ENCODE data around the gene WNT2. TPM values are rescaled to one million over a fixed set of nuclear protein-coding genes. Genes with fewer than 3 reads are reported as not detected.

The WNT2 gene
- total and polyA plus RNA-seq, 2 of the 4 experiments (the other 2 are of a cell fraction) = 1.8 to 1.9 TPM

- in situ Hi-C loops (cut with MboI; ENCODE audit: low sequenced_read_pairs) (no loop called here), dilution Hi-C loops (cut with HindIII; ENCODE audit: low sequenced_read_pairs, unreplicated experiment) (no loop called here), intact Hi-C loops (cut with micrococcal nuclease) (loop anchor here (5.0 kb wide), 1 partner anchor 48 kb away; the partner anchor contains the start of gene WNT2)
- Histone ChIP-seq H4K20me1 (ENCODE audit: insufficient read depth, low read length) (no peaks in the 10 kb centered on the region), H3K4me3 (ENCODE audit: insufficient read depth, low read depth, low read length) (no peak overlapping the region), H3K36me3 (ENCODE audit: control insufficient read depth, insufficient read depth, low read length) (no peaks in the 10 kb centered on the region), H2BK20ac (ENCODE audit: low read depth, low read length) (0 out of 2 replicates have a peak overlapping the region, but pooled peaks have one; percentile 11), H2AFZ (replicated peaks; ENCODE audit: low read length, poor library complexity) (no peak overlapping the region), H2BK5ac (ENCODE audit: low read depth, low read length, poor library complexity, severe bottlenecking) (no peak overlapping the region), H3K27ac (ENCODE audit: insufficient read depth, low read length) (no peak overlapping the region), H4K91ac (ENCODE audit: insufficient read depth, low read depth, low read length) (no peak overlapping the region), H4K8ac (ENCODE audit: low read depth in 2 of 2, low read length in 2 of 2) (no peak overlapping the region), H3K9me3 (ENCODE audit: control insufficient read depth, insufficient read depth, low read length) (no peaks in the 10 kb centered on the region), H2AK9ac (replicated peaks; ENCODE audit: low read depth, low read length, poor library complexity) (no peak overlapping the region), H4K5ac (ENCODE audit: low read depth, low read length) (no peak overlapping the region; the same call in 1 of the 2 replicates), H2BK15ac (ENCODE audit: low read depth, low read length) (no peak overlapping the region), H3K14ac (replicated peaks; ENCODE audit: low read depth, low read length) (no peak overlapping the region), H3K4me1 (ENCODE audit: control insufficient read depth, insufficient read depth, low read length) (peaks cover 8% of the 10 kb centered on the region), H3K18ac (ENCODE audit: low read depth, low read length) (no peak overlapping the region), H2AK5ac (ENCODE audit: low read depth, low read length) (no peak overlapping the region), H3K4ac (ENCODE audit: low read depth, low read length) (no peak overlapping the region), H3K4me2 (ENCODE audit: low read depth, low read length) (no peak overlapping the region), H2BK120ac (ENCODE audit: low read depth, low read length) (no peak overlapping the region), H3K23ac (ENCODE audit: low read depth, low read length) (no peak overlapping the region), H3K9ac (ENCODE audit: low read depth, low read length) (no peak overlapping the region), H3K9me1 (ENCODE audit: insufficient read depth, low read length) (peaks cover 5% of the 10 kb centered on the region; the same call in 1 of the 2 replicates), H3K56ac (ENCODE audit: extremely low read depth, insufficient read depth, low read length) (no peak overlapping the region), H3K27me3 (ENCODE audit: control insufficient read depth, insufficient read depth, low read length) (no peaks in the 10 kb centered on the region), H3K79me1 (ENCODE audit: low read depth in 1 of 2, low read length in 2 of 2) (0 out of 4 replicates have a peak, but pooled peaks cover 0 to 3% of the 10 kb centered on the region in 2 experiments)
- TF ChIP-seq USF2 (IDR thresholded peaks at IDR 0.05; ENCODE audit: low read depth, low read length) (no peak), RAD21 (IDR thresholded peaks at IDR 0.05; ENCODE audit: low read length) (no peak), RFX5 (IDR thresholded peaks at IDR 0.05; ENCODE audit: low read depth, low read length) (no peak), FOS (IDR thresholded peaks at IDR 0.05; ENCODE audit: low read depth, low read length) (no peak), POLR2A (IDR thresholded peaks at IDR 0.05; ENCODE audit: low read depth, low read length) (no peak), RCOR1 (IDR thresholded peaks at IDR 0.05; ENCODE audit: insufficient replicate concordance, low read length) (no peak), BHLHE40 (IDR thresholded peaks at IDR 0.05; ENCODE audit: low read depth, low read length) (no peak), MAFK (IDR thresholded peaks at IDR 0.05; ENCODE audit: low read depth, low read length) (no peak), ELK1 (IDR thresholded peaks at IDR 0.05; ENCODE audit: borderline replicate concordance, low read depth, low read length) (no peak), SMC3 (IDR thresholded peaks at IDR 0.05; ENCODE audit: low read depth, low read length) (no peak), CTCF (conservative IDR thresholded peaks at IDR 0.05; ENCODE audit: low read depth, low read length) (no peak), CHD1 (IDR thresholded peaks at IDR 0.05; ENCODE audit: low read depth, low read length) (no peak), MAZ (IDR thresholded peaks at IDR 0.05; ENCODE audit: borderline replicate concordance, low read depth, low read length) (no peak), MXI1 (IDR thresholded peaks at IDR 0.05; ENCODE audit: borderline replicate concordance, low read depth, low read length) (no peak), NFE2L2 (IDR thresholded peaks at IDR 0.05; ENCODE audit: low read depth, low read length) (no peak), CEBPB (IDR thresholded peaks at IDR 0.05; ENCODE audit: low read depth, low read length) (no peak)
- DNase-seq (no peak), ATAC-seq (ENCODE audit: low read depth) (no peak)
- BruUV-seq (replicated peaks) = no TSS peak
- CTCF ChIA-PET = no interaction called here
- WGBS, 2 experiments (ENCODE audit: extremely low coverage in 2 of 2, insufficient read length in 1 of 2) = 100% methylated on average over 1 of the region's 11 CpGs; no CpG with 5 or more reads in 1 of the 2 experiments
- POLR2A ChIA-PET (ENCODE audit: unreplicated experiment) = no interaction called here
Observed at GRCh38 chr7:117273814-117274225, 49.0 kb downstream of the WNT2 start.
